DLD1 (cell line): ENCODE measurements around the gene RNU1-4.
"Not testable (repeated sequence)": the region's sequence is repeated elsewhere in the genome, so short reads cannot be mapped to it uniquely, and the experiment has no call there.

Experiments used
- in situ Hi-C: cut with HindIII; loops from 2 replicates; pipeline ENCODE4 v1.10.0; 2017; ENCODE audit warnings: low sequenced_read_pairs

Gene RNU1-4

GRCh38 chr1:16740047-16740964, at the start of gene RNU1-4:
Gene RNU1-4, plus strand, starts transcription at chr1:16740516.
- in situ Hi-C loops = not testable (repeated sequence)

DNA sequence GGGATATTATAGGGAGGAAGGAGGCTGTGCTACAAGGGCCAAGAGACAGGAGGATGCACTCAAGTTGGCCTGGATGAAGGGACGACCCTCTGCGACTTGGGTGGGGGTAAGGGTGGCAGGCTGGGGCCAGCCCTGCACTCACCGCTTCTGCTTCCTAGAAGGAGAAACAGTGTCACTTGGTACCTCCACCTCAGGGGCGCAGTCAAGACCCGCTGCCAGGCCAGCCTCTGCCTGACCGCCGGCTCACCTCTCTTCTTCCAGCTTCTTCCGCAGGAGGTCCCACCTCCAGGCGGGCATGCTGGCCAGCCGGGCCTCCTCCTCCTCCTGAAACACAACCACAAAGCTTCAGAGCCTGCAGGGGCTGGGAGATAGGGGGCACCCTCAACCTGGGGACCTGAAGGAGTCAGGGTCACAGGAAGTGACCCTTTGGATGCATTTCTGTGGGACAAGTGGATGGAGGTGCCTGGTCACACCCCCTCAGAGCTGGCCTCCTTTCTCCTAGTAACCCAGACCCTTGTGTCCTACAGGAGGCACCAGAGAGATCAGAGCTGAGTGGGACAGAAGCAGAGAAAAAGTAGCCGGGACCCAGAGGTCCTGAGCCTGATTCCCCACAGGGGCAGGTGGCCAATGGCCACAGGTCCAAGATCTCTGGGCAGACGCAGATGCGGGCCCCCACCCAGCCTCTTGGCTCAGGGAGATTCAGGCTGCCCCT, 49.2 kb upstream of the RNU1-4 start:
- in situ Hi-C loops = not testable (repeated sequence)

- in situ Hi-C loops = not testable (repeated sequence)
Observed at GRCh38 chr1:16692283-16692682, 48.0 kb upstream of the RNU1-4 start.

GRCh38 chr1:16692717-16693448, 47.4 kb upstream of the RNU1-4 start:
- in situ Hi-C loops = not testable (repeated sequence)

GRCh38 chr1:16693449-16694307, 46.6 kb upstream of the RNU1-4 start:
- in situ Hi-C loops = not testable (repeated sequence)

- in situ Hi-C loops = not testable (repeated sequence)
Observed at GRCh38 chr1:16694308-16694702, 46.0 kb upstream of the RNU1-4 start.

DNA sequence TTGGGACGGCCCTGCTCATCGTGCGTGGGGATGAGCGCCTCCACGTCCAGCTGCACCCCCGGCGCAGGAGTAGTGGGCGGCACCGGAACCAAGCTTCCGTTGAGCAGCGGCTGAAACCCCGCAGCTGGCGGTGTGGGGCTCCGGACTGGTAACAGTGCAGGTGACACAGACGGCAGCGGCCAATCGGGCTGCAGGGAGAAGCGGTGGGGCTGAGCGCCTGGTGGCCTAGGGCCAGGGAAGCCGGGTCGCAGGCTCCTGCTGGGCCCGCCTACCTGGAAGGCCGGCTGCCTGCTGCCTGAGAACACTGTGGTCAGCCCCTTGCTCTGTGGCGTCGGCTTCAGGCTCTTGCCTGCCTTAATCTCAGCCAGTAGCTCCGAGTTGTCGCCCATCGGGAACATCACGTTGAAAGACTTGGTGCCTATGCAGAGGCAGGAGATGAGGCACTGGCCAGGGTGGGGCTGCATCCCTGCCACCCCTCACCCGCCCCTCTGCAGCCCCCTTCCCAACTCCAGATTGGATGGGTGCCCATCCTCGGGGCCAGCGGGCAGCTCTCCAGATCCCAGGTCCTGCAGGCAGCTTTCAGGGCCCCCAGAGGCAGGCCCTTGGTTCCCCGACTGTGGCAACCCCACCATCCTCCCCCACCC, 43.7 kb upstream of the RNU1-4 start:
- in situ Hi-C loops = not testable (repeated sequence)

GRCh38 chr1:16697152-16697551, 43.2 kb upstream of the RNU1-4 start:
- in situ Hi-C loops = not testable (repeated sequence)

DNA sequence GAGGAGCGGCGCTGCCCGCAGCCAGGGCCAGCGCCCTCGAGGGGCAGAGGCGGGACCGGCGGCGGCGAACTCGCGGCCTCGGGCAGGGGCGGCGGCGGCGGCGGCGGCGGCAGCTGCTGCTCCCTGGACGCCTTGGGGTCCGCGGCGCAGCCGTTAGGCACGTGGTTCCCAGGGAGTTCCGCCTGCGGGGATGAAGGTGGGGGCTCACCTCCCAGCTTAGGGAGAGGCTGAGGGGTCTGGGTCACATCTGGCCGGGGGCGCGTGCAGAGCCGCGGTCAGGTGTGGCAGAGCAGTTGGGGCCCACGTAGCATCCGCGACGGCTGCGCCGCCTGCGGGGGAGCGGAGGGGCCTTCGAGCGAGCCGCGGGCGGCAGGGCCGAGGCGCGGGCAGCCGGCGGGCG, 40.9 kb upstream of the RNU1-4 start:
- in situ Hi-C loops = not testable (repeated sequence)

- in situ Hi-C loops = not testable (repeated sequence)
Observed at GRCh38 chr1:16700138-16700895, 40.0 kb upstream of the RNU1-4 start.

DNA sequence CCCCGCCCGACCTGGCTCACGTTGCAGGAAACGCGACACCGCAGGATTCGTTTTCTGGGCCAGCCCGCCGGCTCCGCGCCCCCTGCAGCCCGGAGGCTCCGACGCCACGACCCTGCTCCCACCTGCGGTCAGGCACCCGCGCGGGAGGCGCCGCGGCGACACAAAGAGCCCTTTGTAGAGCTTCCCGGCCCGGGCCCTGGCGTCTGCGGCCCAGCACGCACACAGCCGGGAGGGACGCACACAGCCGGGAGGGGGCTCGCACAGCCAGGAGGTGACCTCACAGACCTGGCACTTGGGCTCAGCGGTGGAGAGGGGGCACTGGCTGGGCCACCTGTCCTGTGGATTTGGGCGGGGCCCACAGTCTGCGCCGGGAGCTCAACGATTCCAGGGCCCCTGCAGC, 39.1 kb upstream of the RNU1-4 start:
- in situ Hi-C loops = not testable (repeated sequence)

DNA sequence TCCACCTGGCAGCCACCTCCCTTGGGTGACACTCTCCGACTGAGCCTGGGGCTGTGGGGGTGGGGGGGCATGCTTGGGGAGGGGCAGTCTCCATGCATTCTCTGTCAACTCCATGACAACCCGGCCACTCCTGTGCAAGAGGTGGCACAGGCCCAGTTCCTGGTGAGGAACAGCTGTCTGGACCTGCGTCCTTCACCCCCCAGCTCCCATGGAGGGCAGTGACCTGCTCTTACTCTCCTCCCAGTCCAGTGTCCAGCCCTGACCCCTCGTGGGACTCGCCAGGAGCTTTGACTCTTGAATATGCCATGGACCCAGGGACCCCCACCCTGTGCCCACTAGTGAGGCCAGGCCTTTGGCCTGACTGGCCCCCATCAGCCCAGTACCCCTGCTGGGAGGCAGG, 38.0 kb upstream of the RNU1-4 start:
- in situ Hi-C loops = not testable (repeated sequence)

- in situ Hi-C loops = not testable (repeated sequence)
Observed at GRCh38 chr1:16703141-16703540, 37.2 kb upstream of the RNU1-4 start.

GRCh38 chr1:16703602-16704001, 36.7 kb upstream of the RNU1-4 start:
- in situ Hi-C loops = not testable (repeated sequence)

- in situ Hi-C loops = not testable (repeated sequence)
Observed at GRCh38 chr1:16704076-16704475, 36.2 kb upstream of the RNU1-4 start.

- in situ Hi-C loops = not testable (repeated sequence)
Observed at GRCh38 chr1:16704502-16705100, 35.7 kb upstream of the RNU1-4 start.

DNA sequence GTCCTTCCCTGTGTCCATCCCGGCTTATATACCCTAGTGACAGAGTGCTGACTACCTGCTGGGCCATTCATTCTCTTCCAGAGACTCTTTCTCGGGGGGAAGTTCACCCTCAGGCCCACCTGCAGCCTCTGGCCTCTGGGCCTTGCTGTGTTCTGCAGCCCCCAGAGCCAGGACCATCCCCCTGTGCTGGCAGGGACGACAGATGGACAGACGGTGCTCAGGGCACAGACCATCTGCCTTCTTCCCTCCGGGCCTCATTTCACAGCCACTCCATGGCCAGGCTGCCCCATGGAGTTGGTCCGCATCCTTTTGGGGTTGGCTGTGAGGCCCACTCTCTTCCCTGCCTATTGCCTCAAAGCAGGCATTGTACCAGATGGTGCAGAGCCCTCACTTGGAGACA, 34.0 kb upstream of the RNU1-4 start:
- in situ Hi-C loops = not testable (repeated sequence)
